Esophagus (tissue), 2 donors: ENCODE measurements around the gene PPY. TPM values are rescaled to one million over a fixed set of nuclear protein-coding genes. Genes with fewer than 3 reads are reported as not detected.
A peak's percentile ranks its signal among the peaks of the same experiment; 100 is the strongest.
"Not testable (repeated sequence)": the region's sequence is repeated elsewhere in the genome, so short reads cannot be mapped to it uniquely, and the experiment has no call there.

Source experiments
- H3K27ac ChIP-seq, 2 donors: one replicate each; pipeline ENCODE4 v1.5.1; 2013; ENCODE audit warnings: low read depth in 2 of 2, mild to moderate bottlenecking in 2 of 2, inconsistent platforms in 1 of 2, low read length in 1 of 2, moderate library complexity in 1 of 2
- H3K27me3 ChIP-seq, 2 donors: one replicate each; pipeline ENCODE4 v1.6.1; 2013; ENCODE audit warnings: low read length in 2 of 2, control low read depth in 1 of 2, mild to moderate bottlenecking in 1 of 2; ENCODE audit not compliant: insufficient read depth in 2 of 2, control insufficient read depth in 1 of 2
- H3K36me3 ChIP-seq, 2 donors: one replicate each; pipeline ENCODE4 v1.6.1; 2013; ENCODE audit warnings: low read length in 1 of 2; ENCODE audit not compliant: control insufficient read depth in 2 of 2, insufficient read depth in 2 of 2
- H3K4me1 ChIP-seq, 2 donors: one replicate each; pipeline ENCODE4 v1.6.1; 2013; ENCODE audit warnings: low read length in 1 of 2; ENCODE audit not compliant: control insufficient read depth in 2 of 2, insufficient read depth in 2 of 2
- H3K4me3 ChIP-seq, 2 donors: one replicate each; pipeline ENCODE4 v1.5.1; 2013; ENCODE audit warnings: low read length in 2 of 2, mild to moderate bottlenecking in 2 of 2, low read depth in 1 of 2, moderate library complexity in 1 of 2
- H3K9me3 ChIP-seq, 2 donors: one replicate each; pipeline ENCODE4 v1.6.1; 2013; ENCODE audit warnings: mild to moderate bottlenecking in 2 of 2, low read depth in 1 of 2, low read length in 1 of 2, moderate library complexity in 1 of 2; ENCODE audit not compliant: control insufficient read depth in 2 of 2, insufficient read depth in 1 of 2
- WGBS, 2 donors: extraction: QIAGEN DNeasy Blood & Tissue Kit; methylation state at CpG; one replicate each; pipeline ENCODE4 v1.1.7; 2013; 5-methylcytosine and 5-hydroxymethylcytosine counted together
- polyA plus RNA-seq, 2 donors: library from polyadenylated mRNA; stranded (reverse); fragments of 200-250 nt; gene quantifications; one replicate each; pipeline ENCODE4 v1.2.3, GENCODE V29; 2013
- donor health status: healthy with polysubstance abuse.
- donor health status: Bipolar disorder and iron deficiency.

The PPY gene
- polyA plus RNA-seq, 2 donors, result not detected

DNA sequence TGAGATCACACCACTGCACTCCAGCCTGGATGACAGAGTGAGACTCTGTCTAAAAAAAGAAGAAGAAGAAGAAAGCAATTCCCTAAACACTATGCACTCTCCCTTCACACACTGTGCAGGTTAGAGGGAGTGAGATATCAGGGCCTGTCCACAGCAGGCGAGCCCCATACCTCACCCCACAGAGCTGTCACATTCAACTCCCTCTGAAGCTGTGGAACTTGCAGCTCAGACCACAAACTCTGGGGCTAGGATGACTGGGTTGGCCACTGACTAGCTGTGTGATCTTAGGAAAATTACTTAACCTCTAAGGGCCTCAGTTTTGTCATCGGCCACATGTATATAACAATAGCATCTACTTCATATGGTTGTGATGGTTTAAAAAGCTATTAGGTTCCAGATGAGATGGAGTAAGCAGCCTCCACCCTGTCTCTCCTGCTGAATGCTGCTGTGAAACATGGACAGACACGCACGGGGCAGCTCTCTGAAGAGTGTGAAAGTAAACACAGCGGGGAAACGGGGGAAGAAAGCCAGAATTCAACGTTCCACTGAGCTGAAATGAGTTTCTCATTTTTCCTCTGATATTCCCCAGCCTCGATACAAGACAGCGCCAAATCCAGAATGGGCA, 25.1 kb upstream of the PPY start:
- no peaks in the 10 kb centered on the region for H3K9me3 ChIP-seq
- WGBS, 2 donors, result 35 to 36% methylated on average over 9 of the region's 9 CpGs
- H3K36me3 ChIP-seq, result no peaks in the 10 kb centered on the region
- no peak overlapping the region for H3K27ac ChIP-seq
- H3K4me3 ChIP-seq, result peak overlapping the region in 1 of 2 donors; percentile 22
- H3K4me1 ChIP-seq, result no peaks in the 10 kb centered on the region
- no peaks in the 10 kb centered on the region for H3K27me3 ChIP-seq

DNA sequence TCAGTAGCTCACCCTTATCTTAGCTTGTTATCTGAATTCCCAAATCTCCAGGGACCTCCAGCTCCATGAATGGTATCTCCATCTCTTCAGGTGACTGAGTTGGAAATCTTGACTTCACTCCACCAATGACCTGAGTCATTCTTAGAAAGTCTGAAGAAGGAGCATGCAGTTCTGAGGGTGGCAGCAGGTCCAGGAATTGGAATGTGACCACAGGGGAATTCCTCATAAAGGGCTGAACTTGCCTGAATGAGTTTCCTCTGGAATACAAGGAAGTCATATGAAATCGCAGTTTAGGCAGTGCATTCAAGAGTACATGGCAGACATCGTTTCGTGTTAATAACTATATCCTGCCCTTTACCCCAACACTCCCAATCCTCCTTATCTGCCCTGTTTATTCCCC, 24.0 kb upstream of the PPY start:
- H3K4me1 ChIP-seq, result no peaks in the 10 kb centered on the region
- no peak overlapping the region for H3K4me3 ChIP-seq
- no peaks in the 10 kb centered on the region for H3K27me3 ChIP-seq
- no peak overlapping the region for H3K27ac ChIP-seq
- WGBS, 2 donors, result 62 to 63% methylated on average over 3 of the region's 3 CpGs
- H3K36me3 ChIP-seq, result no peaks in the 10 kb centered on the region
- no peaks in the 10 kb centered on the region for H3K9me3 ChIP-seq

- 61 to 62% methylated on average over 7 of the region's 7 CpGs for WGBS, 2 donors
- Histone ChIP-seq H3K4me3 (no peak overlapping the region), H3K36me3 (no peaks in the 10 kb centered on the region), H3K9me3 (no peaks in the 10 kb centered on the region), H3K27ac (no peak overlapping the region), H3K27me3 (no peaks in the 10 kb centered on the region), H3K4me1 (no peaks in the 10 kb centered on the region)
Measured at GRCh38 chr17:43962479-43962878, 20.2 kb upstream of the PPY start.

- H3K4me3 ChIP-seq, result no peak overlapping the region
- H3K36me3 ChIP-seq, result no peaks in the 10 kb centered on the region
- H3K4me1 ChIP-seq, result no peaks in the 10 kb centered on the region
- no peaks in the 10 kb centered on the region for H3K9me3 ChIP-seq
- no peak overlapping the region for H3K27ac ChIP-seq
- no peaks in the 10 kb centered on the region for H3K27me3 ChIP-seq
- 95 to 97% methylated on average over 2 of the region's 2 CpGs for WGBS, 2 donors
Measured at GRCh38 chr17:43961954-43962353, 19.7 kb upstream of the PPY start.

DNA sequence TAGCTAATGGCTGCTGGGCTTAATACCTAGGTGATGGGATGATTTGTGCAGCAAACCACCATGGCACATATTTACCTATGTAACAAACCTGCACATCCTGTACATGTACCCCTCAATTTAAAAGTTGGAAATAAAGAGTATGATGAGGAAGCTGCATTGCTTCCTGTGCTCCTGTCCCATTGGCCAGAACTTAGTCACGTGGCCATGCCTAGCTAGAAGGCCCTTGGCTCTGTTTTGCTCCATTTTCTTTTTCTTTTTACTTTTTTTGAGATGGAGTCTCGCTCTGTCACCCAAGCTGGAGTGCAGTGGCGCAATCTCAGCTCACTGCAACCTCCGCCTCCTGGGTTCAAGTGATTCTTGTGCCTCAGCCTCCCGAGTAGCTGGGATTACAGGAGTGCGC, 19.0 kb upstream of the PPY start:
- H3K27me3 ChIP-seq, H3K4me1 ChIP-seq, H3K27ac ChIP-seq, H3K36me3 ChIP-seq, H3K9me3 ChIP-seq, H3K4me3 ChIP-seq: not testable (repeated sequence)
- 94% methylated on average over 6 of the region's 6 CpGs for WGBS, 2 donors

DNA sequence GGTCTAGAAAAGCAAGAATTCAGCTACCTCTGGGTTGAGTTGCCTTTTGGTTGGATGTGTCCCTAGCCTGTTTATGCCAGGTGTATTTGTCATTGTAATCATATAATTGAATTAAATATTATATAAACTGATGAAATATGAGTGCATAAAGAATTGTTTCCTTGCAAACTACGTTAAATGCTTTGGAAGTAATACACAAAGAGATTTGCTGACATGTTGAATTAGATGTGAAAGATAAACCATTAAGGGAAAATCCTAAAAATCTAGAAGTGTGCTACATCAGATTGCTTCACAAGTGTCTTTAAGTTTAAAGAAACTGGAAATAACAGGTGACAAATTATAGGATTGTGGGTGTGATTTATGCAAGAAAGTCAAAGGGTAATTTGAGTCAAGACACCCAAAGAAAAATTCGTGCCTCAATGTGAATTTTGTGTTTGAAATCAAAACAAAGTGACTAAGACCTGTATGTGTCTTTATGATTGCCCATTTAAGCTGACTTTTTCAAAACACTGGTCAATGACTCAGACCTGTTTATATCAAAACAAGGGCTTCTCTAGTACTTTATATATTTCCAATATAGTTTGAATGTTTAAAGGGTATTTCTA, 16.6 kb upstream of the PPY start:
- Histone ChIP-seq H3K4me3 (no peak overlapping the region), H3K4me1 (no peaks in the 10 kb centered on the region), H3K36me3 (no peaks in the 10 kb centered on the region), H3K27ac (no peak overlapping the region), H3K27me3 (peaks cover 0 to 3% of the 10 kb centered on the region in 2 donors), H3K9me3 (no peaks in the 10 kb centered on the region)
- WGBS, 2 donors, result 48 to 59% methylated on average over 2 of the region's 2 CpGs

GRCh38 chr17:43956222-43956621, 13.9 kb upstream of the PPY start:
- Histone ChIP-seq H3K4me3 (no peak overlapping the region), H3K27me3 (peaks cover 5 to 8% of the 10 kb centered on the region in 2 donors), H3K27ac (no peak overlapping the region), H3K36me3 (no peaks in the 10 kb centered on the region), H3K4me1 (peaks cover 0 to 8% of the 10 kb centered on the region in 2 donors), H3K9me3 (no peaks in the 10 kb centered on the region)
- WGBS, 2 donors, result 80 to 82% methylated on average over 8 of the region's 8 CpGs

- Histone ChIP-seq H3K4me3 (peak within 1 kb of the TSS in 1 of 2 donors; percentile 12), H3K9me3 (no peaks in the 10 kb centered on the region), H3K36me3 (no peaks in the 10 kb centered on the region), H3K27ac (no peak within 1 kb of the TSS), H3K27me3 (peaks cover 5 to 8% of the 10 kb centered on the region in 2 donors), H3K4me1 (peaks cover 0 to 8% of the 10 kb centered on the region in 2 donors)
- WGBS, 2 donors, result 63 to 65% methylated on average over 11 of the region's 11 CpGs
Measured at GRCh38 chr17:43953746-43954145, 11.5 kb upstream of the PPY start, which contains the start of gene PYY. Gene PYY (minus strand): TSS chr17:43953940. CDS start chr17:43953483, 457 bp downstream.

GRCh38 chr17:43952724-43953666, 10.7 kb upstream of the PPY start:
- peak overlapping the region in 1 of 2 donors; percentile 12 for H3K4me3 ChIP-seq
- H3K27me3 ChIP-seq, result peaks cover 5 to 8% of the 10 kb centered on the region in 2 donors
- H3K27ac ChIP-seq, result no peak overlapping the region
- H3K36me3 ChIP-seq, result no peaks in the 10 kb centered on the region
- 11 to 12% methylated on average over 72 to 82 of the region's 82 CpGs for WGBS, 2 donors
- peaks cover 0 to 8% of the 10 kb centered on the region in 2 donors for H3K4me1 ChIP-seq
- no peaks in the 10 kb centered on the region for H3K9me3 ChIP-seq
